Effector memory CD8-positive, alpha-beta T cell (primary cell): Measurements from ENCODE around the gene PLAAT2.

Experiments
- ATAC-seq: fragments of 150-1000 bp; cut with Tn5 transposase; replicated peaks from 2 replicates; pipeline ENCODE4 v1.10.0; 2021; ENCODE audit warnings: mild to moderate bottlenecking, moderate library complexity
- DNase-seq, 3 experiments: peaks; one replicate each; pipeline ENCODE4 v3.0.0; 2021
- H3K27ac Mint-ChIP-seq, 2 donors: one replicate each; pipeline ENCODE4 v1.8.0; 2022; ENCODE audit warnings: mild to moderate bottlenecking in 2 of 2, mixed read lengths in 2 of 2, moderate library complexity in 2 of 2
- H3K27me3 Mint-ChIP-seq, 2 donors: one replicate each; pipeline ENCODE4 v1.8.0; 2022; ENCODE audit warnings: mixed read lengths in 2 of 2
- H3K36me3 Mint-ChIP-seq: one replicate; pipeline ENCODE4 v1.8.0; 2022; ENCODE audit warnings: mild to moderate bottlenecking, moderate library complexity, mixed read lengths; ENCODE audit not compliant: insufficient read depth
- H3K4me1 Mint-ChIP-seq, 2 donors: one replicate each; pipeline ENCODE4 v1.8.0; 2022; ENCODE audit warnings: low read depth in 2 of 2, mixed read lengths in 2 of 2
- H3K4me3 Mint-ChIP-seq, 2 donors: one replicate each; pipeline ENCODE4 v1.8.0; 2022; ENCODE audit warnings: mild to moderate bottlenecking in 2 of 2, mixed read lengths in 2 of 2, moderate library complexity in 2 of 2
- H3K9me3 Mint-ChIP-seq, 2 donors: one replicate each; pipeline ENCODE4 v1.8.0; 2022; ENCODE audit warnings: mixed read lengths in 2 of 2

Gene PLAAT2

DNA sequence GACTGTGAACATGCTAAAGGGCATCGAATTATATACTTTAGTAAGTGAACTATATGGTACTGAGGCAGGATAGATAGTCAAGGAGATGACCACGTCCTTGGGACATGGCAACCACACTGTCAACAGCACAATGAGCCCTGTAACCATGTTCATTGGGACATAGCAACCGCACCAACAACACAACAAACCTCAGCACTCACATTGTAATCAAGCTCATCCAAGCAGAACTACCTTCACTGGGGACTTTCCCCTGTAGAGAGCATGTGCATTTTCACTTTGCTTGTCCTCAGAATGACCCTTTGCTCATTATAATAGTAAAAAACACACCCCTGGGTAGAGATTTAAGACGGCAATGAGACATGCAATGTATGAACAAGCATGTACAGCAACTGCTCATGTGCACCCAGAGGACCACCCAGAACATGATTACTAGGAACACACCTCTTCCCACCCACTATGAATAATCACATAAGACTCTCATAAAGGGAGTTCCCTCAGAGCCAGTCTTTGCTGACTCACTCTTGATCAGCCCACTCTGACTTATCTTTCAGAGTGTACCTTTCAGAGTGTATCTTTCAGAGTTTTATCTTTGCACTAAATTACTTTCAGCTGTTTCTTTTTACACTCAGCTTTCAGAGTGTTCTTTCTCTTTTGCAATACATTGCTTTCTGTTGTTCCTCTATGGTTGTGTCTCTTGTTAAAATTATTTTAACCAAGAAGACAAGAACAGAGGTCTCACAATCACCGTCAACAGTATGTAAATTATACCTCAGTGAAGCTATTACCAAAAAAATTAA lies 4.1 kb upstream of the PLAAT2 start:
- H3K9me3 Mint-ChIP-seq, result no peaks in the 10 kb centered on the region
- DNase-seq (peak; percentile 75 to 79 (median 78)), ATAC-seq (peak; percentile 86)
- no peaks in the 10 kb centered on the region for H3K27me3 Mint-ChIP-seq
- H3K36me3 Mint-ChIP-seq, result peaks cover 5% of the 10 kb centered on the region
- peak overlapping the region; percentile 24 to 30 for H3K4me3 Mint-ChIP-seq
- peaks cover 29 to 45% of the 10 kb centered on the region in 2 donors for H3K4me1 Mint-ChIP-seq
- peak overlapping the region; percentile 98 to 100 for H3K27ac Mint-ChIP-seq

GRCh38 chr11:63564784-63565350 lies 1.7 kb upstream of the PLAAT2 start:
- Mint-ChIP-seq H3K27ac (peak overlapping the region; percentile 98 to 100), H3K4me1 (peaks cover 39 to 53% of the 10 kb centered on the region in 2 donors), H3K9me3 (no peaks in the 10 kb centered on the region), H3K36me3 (peaks cover 5% of the 10 kb centered on the region), H3K4me3 (peak overlapping the region; percentile 8 to 51), H3K27me3 (no peaks in the 10 kb centered on the region)
- ATAC-seq, result no peak
- DNase-seq, result no peak

- peaks cover 5% of the 10 kb centered on the region for H3K36me3 Mint-ChIP-seq
These were observed 1.0 kb upstream of the PLAAT2 start for GRCh38 chr11:63564056-63564774.

DNA sequence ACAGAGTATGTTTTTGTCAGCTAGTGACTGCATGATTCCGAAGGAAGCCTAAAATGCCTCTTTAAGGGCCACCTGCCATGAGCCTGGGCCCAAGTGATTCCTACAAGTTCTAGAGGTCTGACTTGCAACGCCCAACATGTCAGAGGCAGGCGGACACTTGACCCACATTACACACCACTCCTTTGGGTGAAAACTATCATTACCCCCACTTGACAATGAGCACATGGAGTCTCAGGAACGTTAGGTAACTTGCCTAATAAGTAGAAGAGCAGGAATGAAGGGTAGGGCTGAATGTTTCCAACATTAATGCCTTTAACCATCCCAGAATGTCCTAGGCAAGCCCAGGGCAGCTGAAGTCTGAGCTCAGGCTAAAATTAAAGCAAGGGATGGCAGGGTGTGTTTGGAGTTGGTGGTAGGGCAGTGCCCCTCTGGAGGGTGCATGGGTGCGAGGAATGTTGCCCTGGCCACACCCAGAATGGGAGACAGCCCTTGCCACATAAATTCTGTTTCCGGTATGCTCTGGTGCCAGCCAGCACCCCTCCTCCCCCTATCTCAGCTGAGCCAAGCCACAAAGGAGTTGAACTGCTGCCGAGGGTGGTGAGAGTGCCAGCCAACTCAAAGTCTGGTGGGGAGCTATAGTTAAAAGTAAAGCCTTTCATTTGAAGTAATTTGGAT lies 2.5 kb downstream of the PLAAT2 start:
- Mint-ChIP-seq H3K27me3 (no peaks in the 10 kb centered on the region), H3K4me1 (peaks cover 36 to 41% of the 10 kb centered on the region in 2 donors), H3K9me3 (no peaks in the 10 kb centered on the region)

More at GRCh38 chr11:63564056-63564774, 1.0 kb upstream of the PLAAT2 start:
- Mint-ChIP-seq H3K9me3 (no peaks in the 10 kb centered on the region), H3K27ac (peak overlapping the region; percentile 98 to 100), H3K27me3 (no peaks in the 10 kb centered on the region), H3K4me1 (peaks cover 42 to 50% of the 10 kb centered on the region in 2 donors), H3K4me3 (peak overlapping the region; percentile 8 to 51)
- ATAC-seq (no peak), DNase-seq (no peak)

GRCh38 chr11:63558459-63559157 lies 4.6 kb downstream of the PLAAT2 start:
- Mint-ChIP-seq H3K4me1 (peaks cover 34 to 39% of the 10 kb centered on the region in 2 donors), H3K27me3 (no peaks in the 10 kb centered on the region), H3K27ac (no peak overlapping the region), H3K9me3 (no peaks in the 10 kb centered on the region), H3K4me3 (no peak overlapping the region), H3K36me3 (peaks cover 5% of the 10 kb centered on the region)
- ATAC-seq (no peak), DNase-seq (no peak)

More for the DNA sequence above, 2.5 kb downstream of the PLAAT2 start:
- peak; percentile 73 for ATAC-seq
- peak overlapping the region; percentile 71 to 86 for H3K27ac Mint-ChIP-seq
- no peaks in the 10 kb centered on the region for H3K36me3 Mint-ChIP-seq
- no peak for DNase-seq
- H3K4me3 Mint-ChIP-seq, result peak overlapping the region; percentile 52 to 57

DNA sequence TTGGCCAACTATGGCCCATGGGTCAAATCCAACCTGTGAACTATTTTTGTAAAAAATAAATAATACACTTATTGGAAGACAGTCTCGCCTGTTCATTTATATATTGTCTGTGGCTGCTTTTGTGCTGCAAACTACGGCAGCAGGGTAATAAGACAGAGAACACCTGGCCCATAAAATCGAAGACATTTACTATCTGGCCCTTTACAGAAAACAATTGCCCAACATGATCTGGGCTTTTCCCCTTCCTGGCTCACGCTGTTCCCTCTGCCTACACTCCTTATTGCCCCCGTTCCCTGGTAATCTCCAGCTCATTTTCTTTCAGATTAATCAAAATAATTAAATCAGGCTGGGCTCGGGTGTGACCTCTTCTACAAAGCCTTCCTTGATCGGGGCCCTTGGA lies 5.6 kb downstream of the PLAAT2 start:
- Mint-ChIP-seq H3K36me3 (peaks cover 16% of the 10 kb centered on the region), H3K27me3 (no peaks in the 10 kb centered on the region), H3K9me3 (no peaks in the 10 kb centered on the region), H3K4me1 (peaks cover 42 to 47% of the 10 kb centered on the region in 2 donors), H3K27ac (peak overlapping the region in 1 of 2 donors; percentile 60), H3K4me3 (no peak overlapping the region)
- DNase-seq (no peak), ATAC-seq (no peak)

GRCh38 chr11:63556404-63557013 lies 6.7 kb downstream of the PLAAT2 start:
- Mint-ChIP-seq H3K27me3 (no peaks in the 10 kb centered on the region), H3K36me3 (peaks cover 26% of the 10 kb centered on the region), H3K9me3 (no peaks in the 10 kb centered on the region), H3K4me1 (peaks cover 51 to 57% of the 10 kb centered on the region in 2 donors), H3K4me3 (no peak overlapping the region), H3K27ac (no peak overlapping the region)
- no peak for DNase-seq
- ATAC-seq, result no peak

- H3K36me3 Mint-ChIP-seq, result peaks cover 36% of the 10 kb centered on the region
- ATAC-seq (no peak), DNase-seq (no peak)
- H3K4me1 Mint-ChIP-seq, result peaks cover 46 to 52% of the 10 kb centered on the region in 2 donors
- no peaks in the 10 kb centered on the region for H3K27me3 Mint-ChIP-seq
- peak overlapping the region in 1 of 2 donors; percentile 80 for H3K4me3 Mint-ChIP-seq
- peak overlapping the region; percentile 97 for H3K27ac Mint-ChIP-seq
- H3K9me3 Mint-ChIP-seq, result no peaks in the 10 kb centered on the region
These were observed 8.3 kb downstream of the PLAAT2 start for GRCh38 chr11:63554877-63555223.

GRCh38 chr11:63553759-63554158 lies 9.4 kb downstream of the PLAAT2 start:
- Mint-ChIP-seq H3K36me3 (peaks cover 36% of the 10 kb centered on the region), H3K9me3 (no peaks in the 10 kb centered on the region), H3K27ac (peak overlapping the region; percentile 97), H3K27me3 (no peaks in the 10 kb centered on the region), H3K4me3 (peak overlapping the region; percentile 78 to 80), H3K4me1 (peaks cover 44 to 59% of the 10 kb centered on the region in 2 donors)
- DNase-seq (peak; percentile 63 to 71 (median 66)), ATAC-seq (peak; percentile 86)

- ATAC-seq, result no peak
- no peaks in the 10 kb centered on the region for H3K27me3 Mint-ChIP-seq
- peaks cover 44 to 64% of the 10 kb centered on the region in 2 donors for H3K4me1 Mint-ChIP-seq
- no peak for DNase-seq
- H3K9me3 Mint-ChIP-seq, result no peaks in the 10 kb centered on the region
- H3K4me3 Mint-ChIP-seq, result peak overlapping the region; percentile 78 to 80
- peaks cover 44% of the 10 kb centered on the region for H3K36me3 Mint-ChIP-seq
- peak overlapping the region; percentile 97 for H3K27ac Mint-ChIP-seq
These were observed 10.3 kb downstream of the PLAAT2 start for GRCh38 chr11:63552921-63553320.

DNA sequence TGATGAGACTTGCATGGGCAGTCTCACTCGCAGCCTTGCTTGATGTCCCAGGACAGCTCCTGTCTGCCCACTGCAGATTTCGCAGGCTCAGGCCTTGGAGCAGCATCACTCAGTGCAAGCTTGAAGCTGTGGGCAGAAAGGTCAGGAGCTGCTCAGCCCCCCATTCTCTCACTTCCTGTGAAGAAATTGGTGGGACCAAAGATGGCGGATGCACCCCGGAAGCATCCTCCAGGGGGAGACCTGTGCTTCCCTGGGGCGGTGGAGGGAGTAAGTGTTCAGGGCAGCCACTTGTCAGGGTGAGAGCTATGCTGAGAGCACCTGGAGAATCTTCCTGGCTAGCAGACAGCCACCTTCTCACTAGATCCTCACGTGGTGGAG lies 11.3 kb downstream of the PLAAT2 start:
- peaks cover 54% of the 10 kb centered on the region for H3K36me3 Mint-ChIP-seq
- H3K9me3 Mint-ChIP-seq, result no peaks in the 10 kb centered on the region
- H3K27me3 Mint-ChIP-seq, result no peaks in the 10 kb centered on the region
- peaks cover 47 to 61% of the 10 kb centered on the region in 2 donors for H3K4me1 Mint-ChIP-seq
- peak overlapping the region; percentile 78 to 80 for H3K4me3 Mint-ChIP-seq
- DNase-seq, result peak in 1 of 3 experiments; percentile 46
- ATAC-seq, result peak; percentile 23
- H3K27ac Mint-ChIP-seq, result peak overlapping the region; percentile 97

GRCh38 chr11:63551091-63551888 lies 11.9 kb downstream of the PLAAT2 start:
- peak overlapping the region; percentile 78 to 80 for H3K4me3 Mint-ChIP-seq
- H3K27me3 Mint-ChIP-seq, result no peaks in the 10 kb centered on the region
- ATAC-seq, result peak; percentile 6
- DNase-seq, result peak in 1 of 3 experiments; percentile 28
- H3K27ac Mint-ChIP-seq, result peak overlapping the region; percentile 97
- peaks cover 50 to 57% of the 10 kb centered on the region in 2 donors for H3K4me1 Mint-ChIP-seq
- peaks cover 58% of the 10 kb centered on the region for H3K36me3 Mint-ChIP-seq
- no peaks in the 10 kb centered on the region for H3K9me3 Mint-ChIP-seq
